ENCODE results near the gene ITGB4.
"Not testable (repeated sequence)": the region's sequence is repeated elsewhere in the genome, so short reads cannot be mapped to it uniquely, and the experiment has no call there.

Gene ITGB4

DNA sequence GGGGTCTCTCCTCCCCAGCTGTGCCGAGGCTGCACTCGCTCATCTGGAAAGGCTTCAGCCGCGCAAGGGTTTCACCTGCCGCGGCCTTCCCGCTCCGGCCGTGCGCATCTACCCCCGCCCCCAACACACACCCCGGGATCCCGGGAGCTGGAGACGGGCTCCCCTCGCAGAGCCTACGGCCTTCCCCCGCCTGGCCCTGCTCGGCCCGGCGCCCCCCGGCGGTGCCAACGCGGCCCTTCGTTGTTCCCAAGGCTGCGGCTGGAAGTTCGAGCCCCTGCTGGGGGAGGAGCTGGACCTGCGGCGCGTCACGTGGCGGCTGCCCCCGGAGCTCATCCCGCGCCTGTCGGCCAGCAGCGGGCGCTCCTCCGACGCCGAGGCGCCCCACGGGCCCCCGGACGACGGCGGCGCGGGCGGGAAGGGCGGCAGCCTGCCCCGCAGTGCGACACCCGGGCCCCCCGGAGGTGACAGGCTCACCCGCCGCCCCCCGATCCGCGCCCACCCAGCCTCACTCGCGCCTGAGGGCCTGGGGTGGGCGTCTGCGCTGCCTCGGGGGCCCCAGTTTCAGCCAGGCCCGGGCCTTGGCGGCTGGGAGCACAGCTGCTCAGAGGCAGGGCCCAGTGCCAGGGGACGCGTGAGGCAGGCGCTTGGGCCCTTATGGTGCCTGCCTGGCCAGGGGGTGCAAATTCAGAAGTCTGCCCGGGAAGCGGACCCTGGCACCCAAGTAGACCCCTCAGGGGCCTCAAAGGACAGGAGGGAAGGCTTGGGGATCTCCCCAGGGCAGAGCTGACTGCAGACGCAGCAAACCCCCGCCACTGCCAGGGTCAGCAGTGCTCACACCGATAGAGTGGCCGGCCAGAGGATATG lies 32.5 kb downstream of the ITGB4 start:
- peak; percentile 47 to 79 (median 62) for DNase-seq

DNA sequence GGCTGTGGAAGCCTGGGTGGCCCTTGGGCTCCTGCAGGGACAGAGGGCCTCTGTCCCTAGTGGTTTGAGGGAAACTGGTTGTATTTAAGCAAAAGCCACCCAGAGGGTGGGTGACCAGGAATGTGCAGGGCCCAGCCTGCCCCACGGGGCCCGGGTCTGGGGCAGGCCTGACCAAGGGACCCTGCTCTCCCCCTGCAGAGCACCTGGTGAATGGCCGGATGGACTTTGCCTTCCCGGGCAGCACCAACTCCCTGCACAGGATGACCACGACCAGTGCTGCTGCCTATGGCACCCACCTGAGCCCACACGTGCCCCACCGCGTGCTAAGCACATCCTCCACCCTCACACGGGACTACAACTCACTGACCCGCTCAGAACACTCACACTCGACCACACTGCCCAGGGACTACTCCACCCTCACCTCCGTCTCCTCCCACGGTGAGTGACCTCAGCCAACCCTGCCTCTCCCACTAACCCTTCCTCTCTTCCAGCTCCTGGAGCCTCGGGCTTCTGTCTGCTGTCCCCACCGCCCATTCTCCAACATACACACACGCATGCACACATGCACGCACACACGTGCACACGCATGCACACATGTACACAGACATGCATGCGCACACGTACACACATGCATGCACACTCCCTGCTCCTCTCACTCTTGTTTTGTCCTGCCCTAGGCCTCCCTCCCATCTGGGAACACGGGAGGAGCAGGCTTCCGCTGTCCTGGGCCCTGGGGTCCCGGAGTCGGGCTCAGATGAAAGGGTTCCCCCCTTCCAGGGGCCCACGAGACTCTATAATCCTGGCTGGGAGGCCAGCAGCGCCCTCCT lies 33.3 kb downstream of the ITGB4 start:
- DNase-seq = no peak

DNA sequence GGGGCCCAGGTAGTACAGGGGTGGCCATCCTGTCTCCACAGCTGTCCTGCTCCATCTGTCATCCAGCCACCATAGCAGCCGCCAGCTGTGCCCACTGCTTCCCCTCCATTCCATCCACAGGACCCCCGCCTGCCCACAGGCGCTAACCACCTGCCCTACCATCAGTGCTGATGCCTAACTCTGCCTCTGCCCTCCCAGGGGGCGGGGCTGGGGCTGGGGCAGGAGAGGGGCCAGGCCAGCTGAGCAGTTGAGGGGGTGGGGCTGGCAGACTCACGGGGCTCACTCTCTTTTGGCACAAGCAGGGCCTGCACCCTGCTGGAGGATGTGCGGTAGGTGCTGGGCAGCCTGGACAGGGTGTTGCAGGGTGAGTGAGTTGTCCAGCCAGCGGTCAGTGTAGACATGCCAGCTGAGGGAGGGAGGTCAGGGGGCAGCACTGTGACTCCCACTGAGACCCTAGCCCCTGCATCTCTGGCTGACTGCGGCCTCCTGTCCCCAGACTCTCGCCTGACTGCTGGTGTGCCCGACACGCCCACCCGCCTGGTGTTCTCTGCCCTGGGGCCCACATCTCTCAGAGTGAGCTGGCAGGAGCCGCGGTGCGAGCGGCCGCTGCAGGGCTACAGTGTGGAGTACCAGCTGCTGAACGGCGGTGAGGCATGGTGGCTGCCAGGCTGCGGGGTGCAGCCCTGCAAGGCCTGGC lies 34.1 kb downstream of the ITGB4 start:
- peak in 1 of 5 experiments; percentile 32 for DNase-seq

DNA sequence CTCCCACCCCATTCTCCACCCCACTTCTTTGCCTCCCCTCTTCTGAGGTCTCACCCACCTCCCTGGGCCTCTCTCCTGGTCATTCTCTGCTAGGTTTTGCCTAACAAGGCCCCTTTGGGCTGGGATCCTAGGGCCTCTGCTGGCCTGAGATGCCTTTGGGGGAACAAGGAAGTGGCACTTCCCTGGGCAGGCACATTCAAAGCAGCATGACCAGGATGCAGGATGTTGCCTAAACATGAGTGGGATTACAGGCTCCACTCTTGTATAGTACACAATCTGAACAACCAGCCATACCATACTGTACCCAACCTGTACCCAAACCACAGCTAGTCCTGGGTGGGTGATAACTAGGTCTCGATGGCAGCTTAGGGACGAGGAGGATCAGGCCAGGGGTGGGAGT lies 34.7 kb downstream of the ITGB4 start:
- no peak for DNase-seq

DNA sequence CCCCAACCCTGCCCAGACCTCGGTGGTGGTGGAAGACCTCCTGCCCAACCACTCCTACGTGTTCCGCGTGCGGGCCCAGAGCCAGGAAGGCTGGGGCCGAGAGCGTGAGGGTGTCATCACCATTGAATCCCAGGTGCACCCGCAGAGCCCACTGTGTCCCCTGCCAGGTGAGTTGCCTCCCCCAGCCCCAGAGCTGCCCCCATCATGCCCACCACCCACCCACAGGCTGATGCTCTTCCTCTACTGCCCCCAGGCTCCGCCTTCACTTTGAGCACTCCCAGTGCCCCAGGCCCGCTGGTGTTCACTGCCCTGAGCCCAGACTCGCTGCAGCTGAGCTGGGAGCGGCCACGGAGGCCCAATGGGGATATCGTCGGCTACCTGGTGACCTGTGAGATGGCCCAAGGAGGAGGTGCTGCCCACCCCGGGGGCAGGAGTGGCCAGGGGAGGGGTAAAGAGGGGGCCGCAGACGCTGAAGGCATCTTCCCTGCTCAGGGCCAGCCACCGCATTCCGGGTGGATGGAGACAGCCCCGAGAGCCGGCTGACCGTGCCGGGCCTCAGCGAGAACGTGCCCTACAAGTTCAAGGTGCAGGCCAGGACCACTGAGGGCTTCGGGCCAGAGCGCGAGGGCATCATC lies 35.3 kb downstream of the ITGB4 start:
- DNase-seq = no peak

DNA sequence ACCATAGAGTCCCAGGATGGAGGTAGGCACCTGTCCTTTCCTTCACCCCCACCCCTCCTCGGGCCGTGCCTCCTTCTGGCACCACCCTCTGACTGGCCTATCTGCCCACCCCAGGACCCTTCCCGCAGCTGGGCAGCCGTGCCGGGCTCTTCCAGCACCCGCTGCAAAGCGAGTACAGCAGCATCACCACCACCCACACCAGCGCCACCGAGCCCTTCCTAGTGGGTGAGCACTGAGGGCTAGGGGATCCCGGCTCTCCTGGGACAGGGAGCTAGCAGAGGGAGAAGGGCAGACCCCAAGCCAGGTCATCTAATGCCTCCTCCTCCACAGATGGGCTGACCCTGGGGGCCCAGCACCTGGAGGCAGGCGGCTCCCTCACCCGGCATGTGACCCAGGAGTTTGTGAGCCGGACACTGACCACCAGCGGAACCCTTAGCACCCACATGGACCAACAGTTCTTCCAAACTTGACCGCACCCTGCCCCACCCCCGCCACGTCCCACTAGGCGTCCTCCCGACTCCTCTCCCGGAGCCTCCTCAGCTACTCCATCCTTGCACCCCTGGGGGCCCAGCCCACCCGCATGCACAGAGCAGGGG lies 35.9 kb downstream of the ITGB4 start:
- no peak for DNase-seq

DNA sequence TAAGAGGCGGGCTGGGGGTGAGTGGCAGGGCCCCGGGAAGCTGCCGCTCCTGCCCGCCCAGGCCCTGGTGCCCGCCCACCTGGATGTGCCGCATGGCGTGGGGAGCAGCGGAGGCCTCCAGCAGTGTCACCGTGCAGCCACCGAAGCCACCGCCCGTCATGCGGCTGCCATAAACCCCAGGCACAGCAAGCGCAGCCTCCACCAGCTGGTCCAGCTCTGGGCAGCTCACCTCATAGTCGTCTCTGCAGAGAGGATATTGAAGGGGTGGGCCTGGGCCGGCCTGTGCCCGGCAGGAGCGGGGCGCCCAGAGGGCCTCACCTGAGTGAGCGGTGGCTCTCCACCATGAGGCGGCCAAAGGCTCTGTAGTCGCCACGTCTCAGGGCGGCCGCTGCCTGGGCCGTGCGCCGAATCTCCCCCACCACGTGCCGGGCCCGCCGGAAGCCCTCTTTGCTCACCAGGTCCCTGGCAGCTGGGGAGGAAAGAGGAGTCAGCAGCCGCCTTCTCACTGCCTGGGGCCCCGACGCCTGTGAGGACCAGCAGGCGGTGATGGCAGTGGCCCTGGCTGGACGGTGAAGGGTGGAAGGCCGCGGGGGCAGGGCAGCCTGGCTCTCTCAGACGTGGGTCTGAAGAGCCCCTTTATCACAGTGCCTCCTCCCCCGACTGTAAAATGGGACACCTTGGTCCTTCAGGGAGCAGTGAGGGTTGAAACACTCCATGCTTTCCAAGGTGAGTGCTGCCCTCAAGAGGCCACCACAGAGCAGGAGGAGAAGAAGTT lies 37.1 kb downstream of the ITGB4 start:
- DNase-seq = no peak

DNA sequence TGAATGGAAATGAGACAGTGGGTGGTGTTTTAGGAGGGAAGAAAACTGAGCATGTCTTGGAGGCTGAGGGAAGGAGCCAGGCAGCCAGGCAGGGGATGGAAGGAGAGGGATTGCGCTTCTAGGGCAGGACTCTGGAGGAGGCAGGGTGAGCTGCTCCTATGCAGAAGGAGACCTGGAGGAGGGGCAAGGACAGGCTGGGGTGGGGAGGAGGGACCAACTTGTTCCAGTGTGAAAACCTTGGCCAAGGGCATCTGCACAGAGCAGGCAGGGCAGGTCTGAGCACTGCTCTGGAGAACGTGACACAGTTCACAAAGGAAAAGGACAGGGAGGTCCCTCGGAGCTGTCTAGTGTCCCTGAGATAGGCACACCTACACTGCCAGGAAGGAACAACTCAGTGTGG lies 38.2 kb downstream of the ITGB4 start:
- DNase-seq = no peak

DNA sequence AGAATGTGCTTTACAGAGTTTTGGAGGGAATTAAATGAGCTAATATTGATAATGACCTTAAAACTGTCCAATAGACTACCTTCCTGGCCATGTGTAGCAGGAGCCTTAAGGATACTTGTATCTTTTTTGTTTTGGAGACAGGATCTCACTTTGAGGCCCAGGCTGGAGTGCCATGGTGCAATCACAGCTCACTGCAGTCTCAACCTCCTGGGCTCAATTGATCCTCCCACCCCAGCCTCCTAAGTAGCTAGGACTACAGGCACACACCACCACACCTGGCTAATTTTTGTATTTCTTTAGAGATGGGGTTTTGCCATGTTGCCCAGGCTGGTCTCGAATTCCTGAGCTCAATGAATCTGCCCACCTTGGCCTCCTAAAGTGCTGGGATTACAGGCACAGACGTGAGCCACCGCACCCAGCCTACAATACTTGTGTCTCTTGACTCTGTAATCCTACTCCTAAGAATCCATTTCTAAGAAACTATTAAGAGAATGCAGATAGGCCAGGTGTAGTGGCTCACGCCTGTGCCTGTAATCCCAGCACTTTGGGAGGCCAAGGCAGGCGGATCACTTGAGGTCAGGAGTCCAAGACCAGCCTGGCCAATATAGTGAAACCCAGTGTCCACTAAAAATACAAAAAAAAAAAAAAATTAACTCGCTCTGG lies 38.9 kb downstream of the ITGB4 start:
- DNase-seq = not testable (repeated sequence)

DNA sequence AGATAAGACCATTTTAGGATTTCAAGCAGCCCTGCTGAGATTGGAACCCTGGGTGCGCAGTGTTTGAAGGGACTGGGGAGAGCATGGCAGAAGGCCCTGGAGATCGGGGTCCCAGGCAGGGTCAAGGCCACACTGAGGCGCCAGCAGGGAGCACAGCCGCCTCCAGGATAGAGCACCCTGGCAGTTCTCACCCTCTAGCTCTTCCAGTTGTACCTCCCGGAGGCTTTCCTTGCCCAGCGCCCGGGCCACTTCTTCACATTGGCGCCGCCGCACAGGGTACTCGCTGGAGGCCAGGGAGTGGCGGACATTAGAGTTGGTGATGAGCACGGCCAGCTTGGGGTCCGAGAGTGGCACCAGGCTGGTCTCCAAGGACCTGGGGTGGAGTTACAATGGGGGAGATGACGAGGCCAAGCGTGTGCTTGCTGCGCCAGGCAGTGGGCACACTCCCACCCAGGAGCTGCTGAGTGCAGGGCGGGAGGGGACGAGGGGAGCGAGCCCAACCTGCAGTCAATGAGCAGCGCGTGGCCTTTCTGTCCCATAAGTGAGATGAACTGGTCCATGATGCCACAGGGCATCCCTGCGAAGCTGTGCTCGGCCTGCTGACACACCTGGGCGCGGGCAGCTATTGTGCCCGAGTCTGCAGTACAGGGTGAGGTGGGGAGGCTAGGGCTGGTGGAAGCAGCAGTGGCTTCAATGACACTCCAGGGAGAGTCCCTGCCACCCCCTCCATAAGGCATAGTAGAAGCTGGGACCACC lies 41.4 kb downstream of the ITGB4 start:
- no peak for DNase-seq

DNA sequence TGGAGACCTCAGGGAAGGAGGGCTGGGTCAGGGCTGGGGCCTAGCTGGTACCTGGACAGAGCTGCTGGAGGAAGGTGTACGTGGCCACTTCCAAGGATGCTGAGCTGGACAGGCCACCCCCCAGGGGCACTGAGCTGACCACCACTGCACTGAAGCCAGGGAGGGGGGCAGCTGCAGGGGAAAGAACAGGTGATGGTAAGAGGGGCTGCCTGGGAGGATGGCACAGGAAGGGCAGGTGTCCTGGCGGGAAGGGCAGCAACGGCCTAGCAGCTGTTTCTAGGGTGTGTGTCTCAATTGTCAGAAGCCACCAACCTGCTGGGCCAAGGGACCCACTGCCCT lies 42.0 kb downstream of the ITGB4 start:
- no peak for DNase-seq

DNA sequence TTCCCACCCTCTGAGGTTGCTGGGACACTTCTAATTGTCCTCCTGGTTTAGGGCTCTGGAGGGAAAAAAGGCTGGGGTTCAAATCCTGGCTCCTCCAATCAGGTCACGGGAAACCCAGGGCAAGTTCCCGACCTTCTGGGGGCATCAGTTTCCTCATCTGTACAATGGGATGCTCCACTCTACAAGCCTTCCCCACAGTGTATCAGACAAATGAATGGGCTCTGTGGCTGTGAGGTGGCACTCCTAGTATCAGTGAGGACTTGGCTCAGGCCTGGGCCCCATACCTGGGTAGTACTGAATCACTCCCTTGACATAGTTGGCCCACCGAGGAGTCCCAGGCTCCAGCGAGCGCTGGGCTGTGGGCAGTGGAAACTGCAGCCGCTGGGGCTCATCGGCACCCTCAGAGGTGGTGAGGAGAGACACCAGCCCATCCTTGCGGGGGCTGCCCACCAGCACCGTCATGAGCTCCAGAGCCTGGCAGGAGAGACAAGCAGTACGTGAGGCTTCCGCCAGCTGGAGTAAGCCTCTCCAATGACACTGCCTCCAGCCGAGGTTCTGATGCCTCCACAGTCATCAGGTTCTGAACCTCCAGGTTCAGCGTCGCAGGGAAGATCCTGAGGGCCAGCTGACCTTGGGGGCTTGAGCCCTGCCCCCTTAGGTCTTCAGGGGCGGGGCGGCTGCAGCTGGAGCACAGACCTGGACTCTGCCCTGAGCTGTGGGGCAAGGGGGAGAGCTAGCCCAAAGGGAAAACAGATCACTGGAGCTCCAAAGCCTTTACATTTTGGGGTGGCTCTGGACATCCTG lies 42.6 kb downstream of the ITGB4 start:
- no peak for DNase-seq

DNA sequence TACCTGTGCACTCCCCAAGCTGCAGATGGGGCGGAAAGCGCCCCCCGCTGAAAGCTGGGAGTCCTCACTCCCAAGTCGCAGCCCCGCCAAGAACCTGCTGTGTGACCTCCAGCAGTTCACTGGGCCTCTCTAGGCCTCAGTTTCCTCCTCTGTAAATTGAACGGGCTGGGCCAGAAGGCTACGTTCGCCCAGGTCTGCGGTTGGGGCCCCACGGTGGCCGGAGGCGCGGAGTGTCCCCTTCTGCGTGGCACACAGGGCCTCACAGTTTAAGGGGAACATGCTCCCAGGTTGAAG lies 43.1 kb downstream of the ITGB4 start:
- DNase-seq = no peak

DNA sequence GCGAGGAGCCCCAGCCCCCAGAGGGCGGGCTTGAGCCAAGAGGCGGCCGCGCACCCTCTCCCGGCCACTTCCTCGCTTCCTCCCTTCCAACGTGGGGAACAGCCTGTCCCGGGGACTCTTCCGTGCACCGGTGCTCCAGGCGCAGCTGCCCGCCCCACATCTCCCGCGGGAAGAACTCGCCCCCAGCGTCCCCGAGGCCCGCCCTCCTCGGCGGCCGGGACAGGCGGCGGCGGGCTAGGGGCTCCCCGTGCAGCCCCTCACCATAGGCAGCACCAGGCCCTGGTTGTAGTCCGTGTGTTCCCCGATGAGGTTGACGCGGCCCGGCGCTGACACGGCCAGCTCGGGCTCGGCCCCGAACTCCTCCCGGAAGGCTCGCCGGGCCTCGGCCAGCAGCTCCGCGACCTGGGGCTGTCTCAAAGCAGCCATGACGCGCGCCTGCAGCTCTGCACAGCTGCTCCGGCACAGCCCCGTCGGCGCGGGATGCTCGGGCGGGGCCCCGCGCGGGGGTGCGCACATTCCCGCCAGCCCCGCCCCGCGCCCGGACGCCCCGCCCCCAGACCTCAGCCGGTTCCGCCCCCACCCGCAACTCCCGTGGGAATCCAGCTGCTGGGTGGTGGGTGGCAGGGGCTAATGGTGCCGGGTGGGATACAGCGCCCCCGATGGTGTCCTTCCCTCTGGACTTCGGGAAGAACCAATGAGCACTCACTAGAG lies 43.6 kb downstream of the ITGB4 start, which contains the start of gene GALK1:
Gene GALK1 (minus strand): TSS at position 482 of the 711 bp plus-strand sequence. CDS start 56 bp downstream, at position 426.
- peak; percentile 56 to 87 (median 60) for DNase-seq

DNA sequence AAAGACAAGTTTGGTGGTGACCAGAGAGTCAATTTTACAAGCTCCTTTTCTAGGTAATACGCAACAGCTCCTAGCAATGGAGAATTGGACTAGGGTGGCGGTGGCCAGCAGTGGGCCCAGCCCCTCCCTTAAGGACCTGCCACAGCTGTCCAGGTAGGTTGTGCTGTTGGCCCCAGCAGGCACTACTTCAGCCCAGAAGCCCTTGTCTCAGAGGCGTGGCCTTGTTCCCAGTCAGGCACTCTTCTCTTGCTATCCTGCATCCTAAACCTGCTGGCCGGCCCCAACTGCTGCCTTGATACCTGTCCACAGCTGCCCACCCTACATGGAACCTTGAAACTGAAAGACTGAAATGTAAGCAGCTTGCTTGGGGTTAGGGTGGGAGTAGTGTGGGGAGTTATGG lies 44.7 kb downstream of the ITGB4 start:
- no peak for DNase-seq

DNA sequence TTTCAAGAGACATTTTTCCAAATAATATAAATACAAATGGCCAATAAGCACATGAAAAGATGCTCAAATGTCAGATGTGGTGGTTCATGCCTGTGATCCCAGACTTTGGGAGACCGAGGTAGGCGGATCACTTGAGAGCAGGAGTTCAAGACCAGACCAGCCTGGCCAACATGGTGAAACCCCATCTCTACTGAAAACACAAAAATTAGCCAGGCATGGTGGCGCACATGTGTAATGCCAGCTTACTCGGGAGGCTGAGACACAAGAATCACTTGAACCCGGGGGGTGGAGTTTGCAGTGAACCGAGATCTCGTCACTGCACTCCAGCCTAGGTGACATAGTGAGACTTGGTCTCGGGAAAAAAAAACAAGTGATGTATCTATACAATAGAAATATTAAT lies 46.6 kb downstream of the ITGB4 start:
- no peak for DNase-seq

DNA sequence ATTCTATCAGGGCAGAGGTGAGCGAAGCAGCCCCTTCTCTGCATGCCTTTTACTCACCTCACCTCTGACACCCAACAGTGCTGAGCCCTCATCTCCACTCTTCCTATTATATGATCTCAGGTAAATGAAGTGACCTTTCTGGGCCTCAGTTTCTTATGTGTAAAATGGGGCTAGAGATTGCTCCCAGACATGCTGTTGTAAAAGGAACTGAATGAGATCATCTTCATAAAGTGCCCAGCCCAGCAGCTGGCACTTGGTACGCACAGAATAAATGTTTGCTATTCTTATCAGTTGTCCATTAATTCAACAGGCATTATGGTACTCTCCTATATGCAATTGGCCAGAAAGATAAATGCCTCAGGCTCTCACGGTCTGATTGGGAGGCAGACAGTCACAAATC lies 48.3 kb downstream of the ITGB4 start:
- no peak for DNase-seq

DNA sequence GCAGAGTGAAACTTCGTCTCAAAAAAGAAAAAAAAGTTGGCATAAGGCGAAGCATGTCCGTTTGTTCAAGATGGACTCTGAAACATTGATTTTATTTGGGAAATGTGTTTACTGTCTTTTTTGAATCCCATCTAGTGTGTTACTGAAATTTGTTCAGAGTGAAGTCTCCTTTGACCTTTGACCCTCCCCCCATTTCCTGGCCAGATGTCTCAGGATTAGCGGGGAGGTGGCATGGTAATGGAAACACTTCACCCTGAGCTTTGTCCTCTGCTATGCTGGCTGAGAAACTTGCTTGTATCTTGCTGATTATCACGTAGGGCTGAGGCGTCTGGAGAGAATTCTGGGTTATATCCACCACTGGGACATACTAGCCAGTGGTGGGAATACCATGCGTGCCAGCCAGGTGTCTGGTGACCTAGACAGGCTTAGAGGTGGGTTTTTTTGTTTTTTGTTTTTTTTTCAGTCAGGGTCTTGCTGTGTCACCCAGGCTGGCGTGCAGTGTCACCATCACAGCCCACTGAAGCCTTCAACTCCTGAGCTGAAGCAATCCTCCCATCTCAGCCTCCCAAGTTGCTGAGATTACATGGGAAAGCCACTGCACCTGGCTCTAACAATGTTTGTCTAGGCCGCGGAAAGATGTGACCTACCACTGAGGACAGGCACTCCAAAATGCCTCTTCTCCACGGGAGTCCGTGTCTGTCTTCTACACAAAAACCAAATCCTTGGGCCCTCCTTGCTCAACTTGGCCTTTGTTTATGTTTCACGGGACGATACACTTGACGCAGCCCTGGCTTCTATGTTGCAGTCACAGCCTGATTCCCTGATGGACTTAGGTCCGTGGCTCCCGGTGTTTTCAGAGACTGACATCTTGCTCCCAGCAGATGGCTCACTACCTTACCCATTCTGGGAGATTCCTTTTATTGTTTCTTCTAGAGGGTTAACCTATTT lies 50.3 kb downstream of the ITGB4 start:
- DNase-seq = no peak
